BLaER1 treated with 17β-estradiol and CSF1 and Interleukin-3, amounts not matched to agents 10 nM and 100 nM (cell line): ENCODE measurements around the gene ARHGEF37.
A peak's percentile ranks its signal among the peaks of the same experiment; 100 is the strongest.
"Not testable (repeated sequence)": the region's sequence is repeated elsewhere in the genome, so short reads cannot be mapped to it uniquely, and the experiment has no call there.

Source experiments
- H3K27ac ChIP-seq, 11 experiments: shearing (Covaris generic); formaldehyde crosslinking; 2 replicates each; pipeline ENCODE4 v1.8.1; 2022
- H3K27me3 ChIP-seq, 11 experiments: shearing (Covaris generic); formaldehyde crosslinking; 2 replicates each; pipeline ENCODE4 v1.8.1; 2022
- H3K36me3 ChIP-seq, 11 experiments: shearing (Covaris generic); formaldehyde crosslinking; 2 replicates each; pipeline ENCODE4 v1.8.1; 2022
- H3K4me1 ChIP-seq, 10 experiments: shearing (Covaris generic); formaldehyde crosslinking; 2 replicates each; pipeline ENCODE4 v1.8.1; 2022
- H3K4me2 ChIP-seq, 11 experiments: shearing (Covaris generic); formaldehyde crosslinking; 2 replicates each; pipeline ENCODE4 v1.8.1; 2022
- H3K4me3 ChIP-seq, 10 experiments: shearing (Covaris generic); formaldehyde crosslinking; 2 replicates each; pipeline ENCODE4 v1.8.1; 2022
- H3K9ac ChIP-seq, 11 experiments: shearing (Covaris generic); formaldehyde crosslinking; 2 replicates each; pipeline ENCODE4 v1.8.1; 2022
- H3K9me3 ChIP-seq, 11 experiments: shearing (Covaris generic); formaldehyde crosslinking; replicated peaks in 1 of 11; 2 replicates each; pipeline ENCODE4 v1.8.1; 2022
- H4K20me1 ChIP-seq, 11 experiments: shearing (Covaris generic); formaldehyde crosslinking; 2 replicates each; pipeline ENCODE4 v1.8.1; 2022
- Cebpa-rat ChIP-seq, 11 experiments: shearing (Covaris generic); IDR thresholded peaks; 2 replicates each; pipeline ENCODE4 v1.8.1; 2022

Gene ARHGEF37

GRCh38 chr5:149588936-149589335 is 7.6 kb downstream of the ARHGEF37 start:
- Histone ChIP-seq H4K20me1 (no peaks in the 10 kb centered on the region), H3K9ac (no peak overlapping the region), H3K4me2 (no peak overlapping the region), H3K27me3 (no peaks in the 10 kb centered on the region), H3K4me3 (no peak overlapping the region), H3K27ac (no peak overlapping the region), H3K36me3 (no peaks in the 10 kb centered on the region), H3K9me3 (no peaks in the 10 kb centered on the region), H3K4me1 (peaks cover 5 to 10% (median 8%) of the 10 kb centered on the region in 10 experiments; a peak in 15 of 20 replicates)
- no peak for TF ChIP-seq Cebpa-rat (IDR thresholded peaks at IDR 0.05)

GRCh38 chr5:149593370-149593769 is 12.1 kb downstream of the ARHGEF37 start:
- no peaks in the 10 kb centered on the region for H3K9me3 ChIP-seq
- H3K27ac ChIP-seq: no peak overlapping the region
- no peaks in the 10 kb centered on the region for H4K20me1 ChIP-seq
- H3K27me3 ChIP-seq: no peaks in the 10 kb centered on the region
- no peak for TF ChIP-seq Cebpa-rat (IDR thresholded peaks at IDR 0.05)
- no peak overlapping the region for H3K4me3 ChIP-seq
- H3K9ac ChIP-seq: no peak overlapping the region
- no peak overlapping the region for H3K4me2 ChIP-seq
- peaks cover 0 to 27% (median 21%) of the 10 kb centered on the region in 10 experiments; a peak in 18 of 20 replicates for H3K4me1 ChIP-seq
- no peaks in the 10 kb centered on the region for H3K36me3 ChIP-seq

GRCh38 chr5:149594206-149594895 is 13.1 kb downstream of the ARHGEF37 start:
- no peak overlapping the region for H3K4me2 ChIP-seq
- no peaks in the 10 kb centered on the region for H3K36me3 ChIP-seq
- H3K4me1 ChIP-seq: peaks cover 0 to 27% (median 21%) of the 10 kb centered on the region in 10 experiments; a peak in 18 of 20 replicates
- no peak for TF ChIP-seq Cebpa-rat (IDR thresholded peaks at IDR 0.05)
- H4K20me1 ChIP-seq: no peaks in the 10 kb centered on the region
- no peaks in the 10 kb centered on the region for H3K27me3 ChIP-seq
- no peak overlapping the region for H3K4me3 ChIP-seq
- H3K9ac ChIP-seq: no peak overlapping the region
- H3K9me3 ChIP-seq: no peaks in the 10 kb centered on the region
- no peak overlapping the region for H3K27ac ChIP-seq

GRCh38 chr5:149595105-149595504 is 13.8 kb downstream of the ARHGEF37 start:
- H3K4me2 ChIP-seq, H3K36me3 ChIP-seq, H4K20me1 ChIP-seq, H3K27me3 ChIP-seq, H3K9ac ChIP-seq, H3K4me3 ChIP-seq, H3K9me3 ChIP-seq, H3K27ac ChIP-seq: not testable (repeated sequence)
- TF ChIP-seq Cebpa-rat (IDR thresholded peaks at IDR 0.05): peak in 1 of 11 experiments; percentile 43; a peak in 1 of 22 replicates
- H3K4me1 ChIP-seq: peaks cover 0 to 27% (median 21%) of the 10 kb centered on the region in 10 experiments; a peak in 18 of 20 replicates

GRCh38 chr5:149596712-149597111 is 15.4 kb downstream of the ARHGEF37 start:
- Histone ChIP-seq H3K4me2 (peak overlapping the region in 9 of 11 experiments; percentile 4 to 74 (median 59); a peak in 17 of 22 replicates), H3K27ac (peak overlapping the region in 2 of 11 experiments; percentile 25 to 48; a peak in 1 of 22 replicates), H3K9ac (no peak overlapping the region), H3K4me3 (no peak overlapping the region), H3K27me3 (no peaks in the 10 kb centered on the region), H4K20me1 (no peaks in the 10 kb centered on the region), H3K4me1 (peaks cover 0 to 16% (median 14%) of the 10 kb centered on the region in 10 experiments; a peak in 18 of 20 replicates), H3K36me3 (no peaks in the 10 kb centered on the region), H3K9me3 (no peaks in the 10 kb centered on the region)
- no peak for TF ChIP-seq Cebpa-rat (IDR thresholded peaks at IDR 0.05)

- TF ChIP-seq Cebpa-rat (IDR thresholded peaks at IDR 0.05): no peak
- no peak overlapping the region for H3K4me3 ChIP-seq
- no peaks in the 10 kb centered on the region for H3K27me3 ChIP-seq
These were observed 16.3 kb downstream of the ARHGEF37 start for GRCh38 chr5:149597618-149598017.

GRCh38 chr5:149598234-149598633 is 16.9 kb downstream of the ARHGEF37 start:
- peaks cover 0 to 16% (median 14%) of the 10 kb centered on the region in 10 experiments; a peak in 18 of 20 replicates for H3K4me1 ChIP-seq
- not testable (repeated sequence) for H3K4me2 ChIP-seq, H3K4me3 ChIP-seq, H4K20me1 ChIP-seq, H3K9ac ChIP-seq, H3K9me3 ChIP-seq, H3K27me3 ChIP-seq, H3K27ac ChIP-seq, H3K36me3 ChIP-seq

More at GRCh38 chr5:149597618-149598017, 16.3 kb downstream of the ARHGEF37 start:
- Histone ChIP-seq H3K36me3 (no peaks in the 10 kb centered on the region), H4K20me1 (no peaks in the 10 kb centered on the region), H3K27ac (no peak overlapping the region), H3K4me2 (peak overlapping the region in 4 of 11 experiments; percentile 11 to 59 (median 50); a peak in 3 of 22 replicates), H3K9ac (no peak overlapping the region), H3K4me1 (peaks cover 0 to 16% (median 14%) of the 10 kb centered on the region in 10 experiments; a peak in 18 of 20 replicates), H3K9me3 (no peaks in the 10 kb centered on the region)

- Histone ChIP-seq H3K4me1 (peaks cover 0 to 16% (median 14%) of the 10 kb centered on the region in 10 experiments; a peak in 18 of 20 replicates), H4K20me1 (no peaks in the 10 kb centered on the region), H3K27ac (no peak overlapping the region), H3K36me3 (no peaks in the 10 kb centered on the region), H3K9ac (no peak overlapping the region), H3K4me3 (no peak overlapping the region), H3K9me3 (no peaks in the 10 kb centered on the region), H3K4me2 (no peak overlapping the region), H3K27me3 (no peaks in the 10 kb centered on the region)
- TF ChIP-seq Cebpa-rat (IDR thresholded peaks at IDR 0.05): no peak
These were observed 17.7 kb downstream of the ARHGEF37 start for GRCh38 chr5:149598966-149599365.

- no peak overlapping the region for H3K27ac ChIP-seq
- H3K27me3 ChIP-seq: no peaks in the 10 kb centered on the region
- peaks cover 0 to 16% (median 14%) of the 10 kb centered on the region in 10 experiments; a peak in 18 of 20 replicates for H3K4me1 ChIP-seq
These were observed 18.1 kb downstream of the ARHGEF37 start for GRCh38 chr5:149599375-149599774.

GRCh38 chr5:149600932-149601331 is 19.6 kb downstream of the ARHGEF37 start:
- Histone ChIP-seq H3K9ac (no peak overlapping the region), H4K20me1 (no peaks in the 10 kb centered on the region), H3K27me3 (no peaks in the 10 kb centered on the region), H3K4me3 (no peak overlapping the region), H3K27ac (no peak overlapping the region), H3K4me1 (peaks cover 5 to 21% (median 15%) of the 10 kb centered on the region in 10 experiments), H3K9me3 (no peaks in the 10 kb centered on the region), H3K36me3 (no peaks in the 10 kb centered on the region), H3K4me2 (no peak overlapping the region)
- TF ChIP-seq Cebpa-rat (IDR thresholded peaks at IDR 0.05): no peak

More at GRCh38 chr5:149599375-149599774, 18.1 kb downstream of the ARHGEF37 start:
- H4K20me1 ChIP-seq: no peaks in the 10 kb centered on the region
- no peak overlapping the region for H3K9ac ChIP-seq
- H3K36me3 ChIP-seq: no peaks in the 10 kb centered on the region
- no peak overlapping the region for H3K4me3 ChIP-seq
- TF ChIP-seq Cebpa-rat (IDR thresholded peaks at IDR 0.05): no peak
- no peaks in the 10 kb centered on the region for H3K9me3 ChIP-seq
- H3K4me2 ChIP-seq: no peak overlapping the region
